SK-N-SH (cell line): ENCODE results near the gene C1QL3. TPM values are rescaled to one million over a fixed set of nuclear protein-coding genes. Genes with fewer than 3 reads are reported as not detected.

Experiments used
- CTCF ChIA-PET: fragments of 300-600, 350-600 bp; formaldehyde crosslinking; extraction: SDS; loops from one replicate; lab custom pipeline; 2021; lab: Yijun Ruan, JAX
- POLR2A ChIA-PET: fragments of 350-600 bp; sonication (Branson Sonifier 250); formaldehyde crosslinking; extraction: SDS; loops from one replicate; lab custom pipeline; 2020; ENCODE audit warnings: antibody characterized with exemption, inconsistent platforms; lab: Yijun Ruan, JAX
- DNase-seq: peaks from one replicate; pipeline ENCODE4 v3.0.0; 2012
- H2AFZ ChIP-seq: fragments of 200-600 bp; sonication (generic); 2 replicates; pipeline ENCODE4 v1.8.1; 2016; ENCODE audit warnings: antibody characterized with exemption, mild to moderate bottlenecking, low read depth
- H3F3A ChIP-seq: fragments of 200-600 bp; sonication (generic); replicated peaks from 2 replicates; pipeline ENCODE3; 2016; ENCODE audit warnings: antibody characterized with exemption, mild to moderate bottlenecking; ENCODE audit not compliant: insufficient read depth
- H3K27ac ChIP-seq, 2 experiments: fragments of 200-500 bp in 1 of 2; fragments of 200-600 bp in 1 of 2; sonication (Bioruptor generic) in 1 of 2; sonication (generic), shearing (Covaris generic) in 1 of 2; 2 replicates each; pipeline versions ENCODE4 v1.5.1 to v1.6.1; 2014 to 2016; ENCODE audit warnings: low read depth in 2 of 2, inconsistent platforms in 1 of 2, low read length in 1 of 2, mild to moderate bottlenecking in 1 of 2, mixed read lengths in 1 of 2
- H3K27me3 ChIP-seq: fragments of 200-600 bp; sonication (generic), shearing (Covaris generic); 2 replicates; pipeline ENCODE4 v1.6.1; 2016; ENCODE audit warnings: mixed run types; ENCODE audit not compliant: insufficient read depth
- H3K36me3 ChIP-seq, 2 experiments: fragments of 200-500 bp in 1 of 2; fragments of 200-600 bp in 1 of 2; sonication (Bioruptor generic) in 1 of 2; sonication (generic) in 1 of 2; replicated peaks in 1 of 2; 2 replicates each; pipeline versions ENCODE3 to v1.5.1; 2014 to 2016; ENCODE audit warnings: low read length in 1 of 2, mild to moderate bottlenecking in 1 of 2; ENCODE audit not compliant: insufficient read depth in 2 of 2, control insufficient read depth in 1 of 2
- H3K4me1 ChIP-seq, 2 experiments: fragments of 200-500 bp in 1 of 2; fragments of 200-600 bp in 1 of 2; sonication (Bioruptor generic) in 1 of 2; sonication (generic), shearing (Covaris generic) in 1 of 2; 2 replicates each; pipeline versions ENCODE4 v1.5.1 to v1.6.1; 2014 to 2016; ENCODE audit warnings: low read depth in 1 of 2, low read length in 1 of 2, mixed run types in 1 of 2; ENCODE audit not compliant: insufficient read depth in 2 of 2, control insufficient read depth in 1 of 2
- H3K4me2 ChIP-seq: fragments of 200-600 bp; sonication (generic), shearing (Covaris generic); 2 replicates; pipeline ENCODE4 v1.6.1; 2017; ENCODE audit warnings: mixed run types
- H3K4me3 ChIP-seq, 2 experiments: fragments of 200-500 bp in 1 of 2; fragments of 200-600 bp in 1 of 2; sonication (Bioruptor generic) in 1 of 2; sonication (generic), shearing (Covaris generic) in 1 of 2; 2 replicates each; pipeline versions ENCODE4 v1.5.1 to v1.8.1; 2014 to 2016; ENCODE audit warnings: low read depth in 2 of 2, inconsistent platforms in 1 of 2, low read length in 1 of 2, mild to moderate bottlenecking in 1 of 2, mixed read lengths in 1 of 2, moderate library complexity in 1 of 2
- H3K79me2 ChIP-seq: fragments of 200-600 bp; sonication (generic); 2 replicates; pipeline ENCODE4 v1.8.1; 2017; ENCODE audit warnings: mild to moderate bottlenecking; ENCODE audit not compliant: insufficient read depth
- H3K9ac ChIP-seq: fragments of 200-600 bp; sonication (generic); 2 replicates; pipeline ENCODE4 v1.6.1; 2017; ENCODE audit warnings: mixed run types
- H3K9me2 ChIP-seq: fragments of 200-600 bp; sonication (generic); 2 replicates; pipeline ENCODE4 v1.6.1; 2017; ENCODE audit warnings: mixed run types
- H3K9me3 ChIP-seq: fragments of 200-600 bp; sonication (generic); 2 replicates; pipeline ENCODE4 v1.6.1; 2017; ENCODE audit warnings: mixed run types, mild to moderate bottlenecking, moderate library complexity
- H4K20me1 ChIP-seq: fragments of 200-600 bp; sonication (generic); 2 replicates; pipeline ENCODE4 v1.6.1; 2017; ENCODE audit warnings: mild to moderate bottlenecking, mixed run types; ENCODE audit not compliant: insufficient read depth
- CTCF ChIP-seq: fragments of 200-600 bp; sonication (generic); IDR thresholded peaks from 2 replicates; pipeline ENCODE4 v1.6.1; 2017; ENCODE audit warnings: antibody characterized with exemption, mild to moderate bottlenecking, moderate library complexity
- ELF1 ChIP-seq: IDR thresholded peaks from 2 replicates; pipeline ENCODE4 v1.4.0; 2012
- EP300 ChIP-seq, 2 experiments: IDR thresholded peaks; 2 replicates each; pipeline versions ENCODE4 v1.4.0 to v1.6.1; 2012; ENCODE audit warnings: borderline replicate concordance in 1 of 2, low read depth in 1 of 2, low read length in 1 of 2
- FOXJ3 ChIP-seq: sonication (generic); formaldehyde crosslinking; IDR thresholded peaks from 2 replicates; pipeline ENCODE4 v1.5.1; 2020; ENCODE audit warnings: mild to moderate bottlenecking, missing genetic modification reagents
- GABPA ChIP-seq: IDR thresholded peaks from 2 replicates; pipeline ENCODE4 v1.4.0; 2012; ENCODE audit warnings: low read depth, mild to moderate bottlenecking
- MAX ChIP-seq: IDR thresholded peaks from 2 replicates; pipeline ENCODE4 v1.4.0; 2012; ENCODE audit warnings: low read depth
- MXI1 ChIP-seq: IDR thresholded peaks from 2 replicates; pipeline ENCODE4 v1.6.1; 2012; ENCODE audit warnings: mild to moderate bottlenecking, low read depth, low read length, improper control_type of control experiment
- NRF1 ChIP-seq: IDR thresholded peaks from 2 replicates; pipeline ENCODE4 v1.6.1; 2012; ENCODE audit warnings: low read depth, mild to moderate bottlenecking, low read length
- PBX3 ChIP-seq: IDR thresholded peaks from 2 replicates; pipeline ENCODE4; 2012
- POLR2AphosphoS5 ChIP-seq: IDR thresholded peaks from 2 replicates; pipeline ENCODE4 v1.6.1; 2012; ENCODE audit warnings: low read depth, low read length
- RAD21 ChIP-seq: IDR thresholded peaks from 2 replicates; pipeline ENCODE4 v1.6.1; 2012; ENCODE audit warnings: mild to moderate bottlenecking, low read length
- REST ChIP-seq: IDR thresholded peaks from 2 replicates; pipeline ENCODE4 v1.6.1; 2012; ENCODE audit warnings: mild to moderate bottlenecking, low read depth, low read length, moderate library complexity
- RFX5 ChIP-seq: IDR thresholded peaks from 2 replicates; pipeline ENCODE4 v1.6.1; 2012; ENCODE audit warnings: mild to moderate bottlenecking, improper control_type of control experiment, low read length
- SMC3 ChIP-seq: IDR thresholded peaks from 2 replicates; pipeline ENCODE4 v1.6.1; 2012; ENCODE audit warnings: low read depth, low read length, improper control_type of control experiment
- TAF1 ChIP-seq: IDR thresholded peaks from 2 replicates; pipeline ENCODE4 v1.6.1; 2012; ENCODE audit warnings: low read depth, mild to moderate bottlenecking, low read length, moderate library complexity, borderline replicate concordance
- TEAD4 ChIP-seq: IDR thresholded peaks from 2 replicates; pipeline ENCODE4 v1.4.0; 2012; ENCODE audit warnings: mild to moderate bottlenecking, borderline replicate concordance; ENCODE audit not compliant: insufficient read depth
- USF2 ChIP-seq: fragments of 150-350 bp; IDR thresholded peaks from 2 replicates; pipeline ENCODE4 v1.6.1; 2017; ENCODE audit warnings: antibody characterized with exemption, low read length, low read depth, borderline replicate concordance
- ZBTB33 ChIP-seq: IDR thresholded peaks from 2 replicates; pipeline ENCODE4 v1.4.0; 2012; ENCODE audit warnings: low read depth, borderline replicate concordance
- WGBS: methylation state at CpG from one replicate; pipeline ENCODE4 v1.1.6; 2017; ENCODE audit warnings: low lambda C conversion rate; 5-methylcytosine and 5-hydroxymethylcytosine counted together
- polyA plus RNA-seq, 3 experiments: library from polyadenylated mRNA; depleted of rRNA; stranded (reverse); fragments of >200 nt; gene quantifications; 2 replicates each; pipeline ENCODE4 v1.2.3, GENCODE V29; 2012

Gene C1QL3
- polyA plus RNA-seq, 1 of the 3 experiments (the other 2 are of a cell fraction), result not detected

- POLR2A ChIA-PET, result no interaction called here
These were observed 23.8 kb downstream of the C1QL3 start for GRCh38 chr10:16497911-16498310.

More at GRCh38 chr10:16497911-16498310, 23.8 kb downstream of the C1QL3 start:
- no peak overlapping the region for H3K4me2 ChIP-seq
- no peaks in the 10 kb centered on the region for H3K4me1 ChIP-seq
- WGBS, result 69% methylated on average over 4 of the region's 4 CpGs
- no peaks in the 10 kb centered on the region for H3K9me2 ChIP-seq
- no peak overlapping the region for H3K4me3 ChIP-seq
- H3K9ac ChIP-seq, result no peak overlapping the region
- CTCF ChIA-PET, result interaction anchor here (0.5 to 1.6 kb wide), 2 partner anchors 14 to 472 kb away, joined by 3 read pairs; no protein-coding TSS in a partner anchor
- H3K9me3 ChIP-seq, result no peaks in the 10 kb centered on the region
- no peaks in the 10 kb centered on the region for H3K27me3 ChIP-seq
- no peaks in the 10 kb centered on the region for H3K36me3 ChIP-seq
- no peaks in the 10 kb centered on the region for H4K20me1 ChIP-seq
- TF ChIP-seq REST (no peak), CTCF (no peak), FOXJ3 (no peak), MXI1 (no peak), TAF1 (no peak), GABPA (no peak), RAD21 (no peak), USF2 (no peak), RFX5 (no peak), MAX (no peak), POLR2AphosphoS5 (no peak), PBX3 (no peak), ZBTB33 (no peak), ELF1 (no peak), EP300 (IDR thresholded peaks at IDR 0.05; ENCODE audit: borderline replicate concordance in 1 of 2, low read depth in 1 of 2, low read length in 1 of 2) (no peak), NRF1 (no peak), TEAD4 (no peak), SMC3 (no peak)
- TF ChIP-seq, all 33 proteins: peak for 0
- Histone ChIP-seq H2AFZ (no peak overlapping the region), H3F3A (no peaks in the 10 kb centered on the region), H3K79me2 (no peaks in the 10 kb centered on the region), H3K27ac (no peak overlapping the region)
- DNase-seq, result no peak
